NOMO-1 (cell line): ENCODE results near the gene SPATA25.
"Not testable (repeated sequence)": the region's sequence is repeated elsewhere in the genome, so short reads cannot be mapped to it uniquely, and the experiment has no call there.

Experiments
- DNase-seq, 2 experiments: peaks; one replicate each; lab custom pipeline; 2025; ENCODE audit not compliant: unreplicated experiment in 2 of 2; lab: John Stamatoyannopoulos, UW

SPATA25 gene

DNA sequence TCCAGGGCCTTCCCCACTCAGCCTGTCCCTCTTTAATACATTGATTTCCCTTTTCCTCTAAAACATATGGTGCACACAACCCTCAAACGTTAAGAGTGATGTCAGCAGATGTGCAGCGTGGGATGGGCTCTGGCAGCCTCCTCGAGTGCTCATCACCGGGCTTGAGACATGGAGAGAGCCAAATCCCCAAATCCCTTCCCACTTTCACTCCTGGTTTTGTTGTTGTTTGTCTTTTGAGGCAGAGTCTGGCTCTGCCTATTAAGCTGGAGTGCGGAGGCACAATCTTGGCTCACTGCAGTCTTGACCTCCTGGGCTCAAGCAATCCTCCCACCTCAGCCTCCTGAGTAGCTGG is 30.3 kb upstream of the SPATA25 start:
- no peak for DNase-seq

DNA sequence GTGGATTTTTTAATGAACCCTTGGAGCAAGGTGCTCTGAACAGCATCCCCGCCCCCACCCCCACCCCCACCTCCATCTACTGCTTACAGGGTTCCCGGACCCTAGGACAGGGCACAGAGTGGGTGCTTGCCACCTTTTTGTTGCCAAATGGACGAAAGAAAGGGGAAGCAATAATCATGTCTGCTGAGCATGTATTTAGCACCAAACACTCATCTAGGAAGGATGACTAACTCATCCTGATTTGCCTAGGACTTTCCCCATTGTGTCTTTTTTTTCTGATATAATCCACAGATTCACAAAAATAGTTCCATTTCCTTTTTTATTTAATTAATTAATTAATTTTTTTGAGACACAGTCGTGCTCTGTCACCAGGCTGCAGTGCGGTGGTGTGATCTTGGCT is 25.7 kb upstream of the SPATA25 start:
- DNase-seq, result peak; percentile 7 to 14

DNA sequence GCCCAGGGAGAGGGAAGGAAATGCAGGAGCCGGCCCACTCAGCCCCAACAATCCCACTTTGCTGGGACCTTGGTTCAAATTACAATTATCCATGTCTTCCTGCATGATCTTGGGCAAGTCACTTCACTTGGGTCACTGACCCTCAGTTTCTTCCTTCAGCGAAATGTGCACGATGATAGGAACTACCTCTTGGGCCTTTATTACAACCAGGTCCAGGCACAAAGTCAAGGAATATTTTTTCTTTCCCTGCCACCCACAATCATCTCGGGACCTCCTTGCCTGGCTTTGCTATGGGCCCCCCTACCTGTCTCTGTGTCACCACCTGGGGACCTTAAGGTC is 24.9 kb upstream of the SPATA25 start:
- DNase-seq, result no peak

DNA sequence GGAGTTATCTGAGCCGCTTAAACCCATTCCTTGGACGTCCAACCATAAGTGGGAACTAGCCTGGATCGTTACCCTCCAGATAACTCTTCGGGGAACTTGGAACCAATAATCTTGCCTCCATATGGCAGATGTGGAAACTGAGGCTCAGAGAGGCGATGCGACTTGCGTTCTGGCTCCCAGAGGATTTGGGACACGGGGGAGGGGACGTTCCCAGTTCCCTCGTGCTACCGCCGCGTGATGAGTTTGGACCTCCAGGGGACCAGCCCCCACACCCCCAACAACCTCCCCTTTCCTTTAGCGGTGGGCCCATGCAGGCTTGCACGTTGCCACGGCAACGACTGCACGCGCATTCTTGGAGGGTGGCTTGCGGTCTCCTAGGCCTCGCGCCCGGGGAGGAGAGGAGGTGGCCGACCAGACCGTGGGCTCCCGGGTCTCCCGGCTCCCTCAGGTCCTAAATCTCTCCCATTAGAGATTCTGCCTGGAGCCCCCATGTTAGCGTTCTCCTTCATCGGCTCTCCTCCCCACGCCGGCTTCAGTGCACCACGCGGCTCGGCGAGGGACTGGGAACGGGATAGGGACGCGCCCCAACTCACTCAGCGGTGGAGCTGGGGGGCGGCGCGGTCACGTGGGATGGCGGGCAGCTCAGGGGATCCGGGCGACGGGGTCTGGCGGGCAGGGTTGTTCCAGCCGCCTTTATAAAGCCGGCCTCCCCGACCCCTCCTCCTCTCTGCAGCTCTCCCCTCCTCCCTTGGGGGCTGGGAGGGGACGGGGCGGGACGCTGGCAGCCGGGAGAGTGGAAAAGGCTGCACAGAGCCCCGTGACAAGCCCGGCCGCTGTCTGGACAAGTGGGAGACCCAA is 24.3 kb upstream of the SPATA25 start, which contains the start of gene PLTP:
TSS of gene PLTP (minus strand) at position 670 of the 858 bp plus-strand sequence. CDS start 703 bp downstream, outside the sequence.
- DNase-seq, result no peak

DNA sequence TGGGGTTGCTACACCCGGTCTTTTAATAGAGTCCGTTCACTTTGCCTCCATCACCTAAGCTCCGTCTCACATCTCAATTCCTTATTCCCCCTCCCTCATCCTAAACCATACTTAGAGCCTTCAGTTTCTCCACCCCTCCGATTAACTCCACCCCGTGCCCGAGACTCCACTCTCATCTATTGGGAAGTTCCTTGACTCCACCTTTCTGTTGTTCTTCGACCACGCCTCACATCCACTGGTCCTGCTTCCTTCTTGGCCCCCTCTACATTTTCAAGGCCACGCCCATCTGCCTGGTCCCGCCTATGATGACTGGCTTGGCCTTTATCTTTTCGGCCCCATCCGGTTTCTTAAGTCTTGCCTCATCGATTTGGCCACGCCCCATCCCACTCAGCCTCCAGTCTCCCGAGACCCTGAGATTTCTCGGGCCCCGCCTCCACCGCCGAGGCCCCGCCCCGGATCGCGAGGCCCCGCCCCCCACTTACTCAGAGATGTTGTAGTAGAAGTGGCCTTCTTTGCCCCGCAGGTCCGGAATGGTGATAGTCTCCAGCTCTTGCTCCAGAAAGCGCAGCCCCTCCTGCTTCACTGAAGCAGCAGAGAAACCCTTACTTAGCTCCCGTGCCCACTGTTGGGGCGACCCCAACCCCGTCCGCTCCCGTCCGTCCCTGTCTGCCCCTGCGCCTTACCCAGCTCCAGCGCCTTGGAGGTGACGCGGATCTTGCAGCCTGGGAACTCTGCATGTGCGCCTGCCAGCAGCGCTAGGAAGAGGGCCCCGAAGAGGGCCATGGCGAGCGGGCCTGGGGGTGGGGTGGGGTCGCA is 23.5 kb upstream of the SPATA25 start:
- peak; percentile 99 for DNase-seq

DNA sequence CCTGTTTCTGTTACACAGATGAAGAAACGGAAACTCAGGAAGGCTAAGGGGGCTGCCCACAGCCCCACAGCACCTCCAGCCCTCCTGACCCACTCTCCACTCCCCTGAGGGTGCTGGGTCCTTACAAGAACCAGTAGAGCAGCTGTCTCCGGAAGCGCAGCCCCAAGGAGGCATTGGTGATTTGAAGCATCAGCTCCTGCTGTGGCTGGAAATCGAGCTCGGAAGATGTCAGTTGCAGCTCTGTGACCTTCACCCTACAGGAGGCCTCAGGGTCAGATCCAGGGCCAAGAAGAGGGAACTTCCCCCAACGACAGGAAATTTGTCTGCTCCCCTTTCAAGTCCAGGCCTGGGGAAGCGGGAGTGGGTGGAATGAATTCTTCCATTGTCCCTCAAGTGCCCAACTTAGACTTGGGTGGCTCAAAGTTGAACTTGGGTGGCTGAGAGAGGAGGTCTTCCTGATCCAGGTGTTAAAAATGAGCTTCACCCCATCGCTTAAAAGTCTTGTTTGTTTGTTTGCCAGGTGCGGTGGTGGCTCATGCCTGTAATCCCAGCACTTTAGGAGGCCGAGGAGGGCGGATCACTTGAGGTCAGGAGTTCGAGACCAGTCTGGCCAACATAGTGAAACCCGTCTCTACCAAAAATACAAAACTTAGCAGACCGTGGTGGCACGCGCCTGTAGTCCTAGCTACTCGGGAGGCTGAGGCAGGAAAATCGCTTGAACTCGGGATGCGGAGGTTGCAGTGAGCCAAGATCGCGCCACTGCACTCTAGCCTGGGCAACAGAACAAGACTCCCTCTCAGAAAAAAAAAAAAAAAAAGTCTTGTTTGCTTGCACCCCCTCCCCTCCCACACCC is 22.6 kb upstream of the SPATA25 start:
- peak; percentile 6 to 26 for DNase-seq

DNA sequence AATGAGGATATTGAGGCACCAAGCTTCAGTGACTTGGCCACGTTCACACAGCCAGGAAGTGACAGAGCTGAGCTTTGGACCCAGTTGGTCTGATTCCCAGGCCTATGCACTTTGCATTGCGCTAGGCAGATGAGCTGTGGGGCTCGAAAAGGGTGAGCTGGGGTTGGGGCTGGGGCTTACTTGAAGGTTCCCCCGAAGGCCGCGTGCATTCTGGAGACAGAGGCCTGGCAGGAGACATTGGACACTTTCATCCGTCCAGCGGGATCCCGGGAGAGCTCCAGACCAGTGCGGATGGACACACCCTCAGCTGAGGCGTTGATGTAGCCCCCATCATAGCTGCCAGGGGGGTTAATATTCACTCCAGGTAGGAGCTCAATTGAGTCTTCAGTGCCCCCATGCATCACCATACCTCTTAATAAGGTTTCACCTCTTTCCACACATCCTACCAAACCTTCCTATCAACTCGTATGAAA is 21.9 kb upstream of the SPATA25 start:
- no peak for DNase-seq

DNA sequence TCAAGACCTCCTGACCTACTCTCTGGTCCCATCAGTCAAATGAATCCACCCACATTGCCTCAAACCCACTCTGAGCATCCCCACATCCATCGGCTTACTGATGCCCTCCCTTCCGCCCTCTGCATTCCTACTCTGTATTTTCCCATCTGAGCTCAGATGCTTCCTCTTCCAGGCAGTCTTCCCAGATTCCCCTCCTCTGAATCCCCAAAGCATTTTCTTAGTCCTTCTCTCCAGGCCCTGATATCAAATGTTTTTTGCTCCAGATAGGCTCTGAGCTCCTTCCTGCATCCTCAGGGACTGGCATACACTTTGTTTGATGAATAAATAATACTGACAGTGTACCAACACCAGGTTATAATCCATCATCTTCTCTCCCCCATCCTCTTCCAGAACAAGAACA is 20.7 kb upstream of the SPATA25 start:
- DNase-seq, result no peak

DNA sequence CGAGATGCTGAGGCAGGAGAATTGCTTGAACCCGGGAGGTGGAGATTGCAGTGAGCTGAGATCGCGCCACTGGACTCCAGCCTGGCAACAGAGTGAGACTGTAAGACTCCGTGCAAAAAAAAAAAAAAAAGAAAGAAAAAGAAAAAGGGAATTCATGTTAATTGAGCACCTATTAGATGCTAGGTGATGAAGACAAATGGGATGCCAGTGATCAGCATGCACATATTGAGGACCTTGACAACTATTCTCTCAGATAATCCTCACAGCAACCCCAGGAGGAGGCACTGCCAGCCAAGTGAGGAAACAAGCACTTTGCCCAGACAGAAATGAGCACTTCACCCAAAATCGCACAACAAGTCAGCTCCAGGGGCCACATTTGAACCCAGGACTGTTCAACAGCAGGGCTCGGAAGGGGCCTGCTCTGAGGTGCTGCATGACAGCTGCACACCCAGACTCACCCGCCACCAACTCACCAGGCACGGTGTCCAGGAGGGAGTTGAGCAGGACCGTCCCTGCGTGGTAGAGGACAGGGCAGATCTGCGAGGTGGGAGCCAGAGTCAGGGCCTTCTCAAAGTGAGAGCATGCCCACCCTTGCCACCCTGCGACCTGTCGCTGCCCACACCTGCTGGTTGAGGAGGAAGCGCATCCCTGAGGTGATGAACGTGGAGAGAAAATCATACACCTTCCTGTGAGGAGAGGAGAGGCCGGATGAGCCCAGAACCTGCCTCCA is 20.0 kb upstream of the SPATA25 start:
- no peak for DNase-seq

DNA sequence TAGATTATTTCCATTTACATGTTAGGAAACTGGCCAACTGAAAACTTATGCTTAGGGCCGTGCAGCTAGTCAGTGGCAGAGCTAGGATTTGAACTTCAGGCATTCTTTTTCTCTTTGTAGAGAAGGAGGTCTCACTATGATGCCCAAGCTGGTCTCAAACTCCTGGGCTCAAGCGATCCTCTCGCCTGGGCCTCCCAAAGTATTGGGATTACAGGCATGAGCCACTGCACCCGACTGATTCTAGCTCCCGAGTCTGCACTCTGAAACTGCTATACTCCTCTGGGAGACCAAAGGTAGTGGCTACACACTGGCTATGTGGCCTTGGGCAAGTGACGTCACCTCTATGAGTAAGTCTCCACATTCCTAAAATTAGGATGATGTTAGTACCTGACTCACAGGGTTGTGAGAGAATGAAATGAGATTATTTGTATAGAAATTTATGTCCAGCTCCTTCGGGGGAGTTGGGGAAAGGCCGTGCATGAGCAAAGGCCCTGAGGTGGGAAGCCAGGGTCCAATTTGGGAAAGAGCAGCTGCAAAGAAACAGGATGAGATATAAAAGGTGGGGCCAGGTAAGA is 18.2 kb upstream of the SPATA25 start:
- DNase-seq, result no peak

DNA sequence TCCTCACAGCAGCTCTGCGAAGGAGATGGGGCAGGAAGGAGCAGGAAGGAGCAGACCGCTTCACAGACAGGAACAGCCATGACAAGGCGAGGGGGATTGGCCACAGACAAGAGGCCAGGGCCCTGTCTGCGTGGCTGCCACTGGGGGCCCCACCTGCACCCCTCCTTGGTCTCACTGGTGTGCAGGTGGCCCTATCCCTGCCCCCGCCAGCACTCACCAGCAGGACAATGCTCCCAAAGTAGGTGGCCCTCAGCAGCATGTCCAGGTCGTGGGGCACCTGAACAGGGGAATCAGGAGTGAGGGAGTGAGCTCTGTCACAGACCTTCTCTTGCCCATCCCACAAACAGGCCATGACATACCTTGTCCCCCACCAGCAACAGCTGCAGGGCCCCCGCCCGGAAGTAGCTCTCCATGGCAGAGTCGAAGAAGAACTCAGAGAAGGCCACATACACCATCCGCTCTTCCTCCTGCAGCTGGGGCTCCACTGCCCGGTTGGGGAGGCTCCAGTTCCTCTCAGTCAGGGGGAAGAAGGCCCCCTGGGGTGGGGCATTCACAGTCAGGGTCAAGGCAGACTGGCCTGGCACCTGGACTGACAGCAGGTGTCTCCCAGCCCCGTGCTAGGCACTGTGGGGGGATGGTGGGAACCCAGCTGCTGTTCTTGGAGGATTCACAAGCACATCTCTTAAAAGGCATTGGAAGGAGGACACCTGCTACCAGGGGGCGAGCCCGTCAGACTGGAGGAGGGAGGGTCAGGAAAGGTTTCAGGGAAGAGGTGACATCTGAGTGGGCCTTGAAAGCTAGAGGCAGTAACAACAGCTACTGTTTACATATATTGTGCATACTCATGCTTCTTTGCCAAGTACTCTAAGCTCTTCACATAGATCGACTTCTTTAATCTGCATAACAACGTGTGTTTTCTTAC is 17.4 kb upstream of the SPATA25 start:
- DNase-seq, result no peak

DNA sequence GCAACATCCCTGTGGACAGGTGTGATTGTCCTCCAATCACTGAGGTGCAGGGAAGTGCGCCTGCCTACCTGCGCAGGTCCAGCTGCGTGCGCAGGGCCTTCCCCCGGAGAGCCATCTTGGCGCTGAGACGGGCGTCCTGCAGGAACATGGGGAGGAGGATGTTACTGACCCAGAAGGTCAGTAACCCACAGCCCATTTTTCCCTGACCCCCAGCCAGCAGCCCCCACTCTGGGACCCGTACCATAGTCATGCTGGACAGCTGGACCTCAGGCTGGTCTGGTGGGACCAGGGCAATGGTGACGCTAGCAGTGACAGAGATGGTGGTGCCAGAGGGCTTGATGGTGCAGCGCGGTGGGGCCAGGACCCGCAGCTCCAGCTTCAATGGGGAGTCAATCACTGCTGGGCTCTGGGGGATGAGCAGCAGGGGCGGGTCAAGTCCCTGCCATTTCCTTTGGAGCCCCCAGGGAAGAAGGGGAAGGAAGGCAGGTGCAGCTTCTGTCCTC is 14.8 kb upstream of the SPATA25 start:
- DNase-seq, result no peak

DNA sequence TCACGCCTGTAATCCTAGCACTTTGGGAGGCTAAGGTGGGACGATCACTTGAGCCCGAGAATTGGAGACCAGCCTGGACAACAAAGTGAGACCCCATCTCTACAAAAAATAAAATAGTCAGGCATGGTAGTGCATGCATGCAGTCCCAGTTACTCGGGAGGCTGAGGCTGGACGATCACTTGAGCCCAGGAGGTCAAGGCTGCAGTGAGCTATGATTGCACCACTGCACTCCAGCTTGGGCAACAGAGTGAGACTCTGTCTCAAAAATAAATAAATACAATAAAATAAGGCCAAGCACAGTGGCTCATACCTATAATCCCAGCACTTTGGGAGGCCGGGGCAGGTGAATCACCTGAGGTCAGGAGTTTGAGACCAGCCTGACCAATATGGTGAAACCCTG is 13.9 kb upstream of the SPATA25 start:
- not testable (repeated sequence) for DNase-seq

DNA sequence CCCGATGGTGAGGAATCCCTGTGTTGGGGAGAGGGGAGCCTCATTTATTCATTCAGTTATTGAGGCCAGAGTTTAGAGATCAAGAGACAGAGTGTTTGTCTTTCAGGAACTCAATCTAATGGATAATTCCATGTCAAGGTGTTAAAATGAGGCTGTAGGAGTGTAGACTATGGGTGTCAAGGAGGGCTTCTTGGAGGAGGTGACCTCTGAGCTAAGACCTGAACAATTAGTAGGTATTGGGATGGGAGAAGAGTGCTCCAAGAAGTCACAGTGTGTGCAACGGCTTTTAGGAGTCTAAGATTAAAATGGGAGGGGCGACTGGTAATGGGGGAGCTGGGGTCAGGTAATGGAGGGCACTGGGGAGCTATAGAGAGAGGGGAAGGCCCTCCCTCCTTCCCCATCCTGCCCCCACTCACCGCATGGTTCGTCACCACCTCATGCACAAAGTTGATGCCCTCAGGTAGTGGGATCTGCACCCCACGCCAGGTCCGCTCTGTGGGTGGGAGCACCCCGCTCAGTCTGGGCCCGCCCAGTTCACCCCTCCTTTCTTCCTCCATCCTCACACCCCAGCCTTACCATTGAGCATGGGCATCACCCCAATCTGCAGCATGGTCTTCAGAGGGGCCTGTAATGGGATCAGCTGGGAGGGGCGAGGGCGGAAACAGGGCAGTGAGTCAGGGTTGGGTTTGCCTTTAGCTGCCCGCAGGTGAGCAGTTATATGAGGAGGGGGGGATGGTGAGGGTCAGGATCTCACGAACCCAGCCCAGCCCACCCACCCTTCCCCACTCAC is 11.8 kb upstream of the SPATA25 start:
- no peak for DNase-seq

DNA sequence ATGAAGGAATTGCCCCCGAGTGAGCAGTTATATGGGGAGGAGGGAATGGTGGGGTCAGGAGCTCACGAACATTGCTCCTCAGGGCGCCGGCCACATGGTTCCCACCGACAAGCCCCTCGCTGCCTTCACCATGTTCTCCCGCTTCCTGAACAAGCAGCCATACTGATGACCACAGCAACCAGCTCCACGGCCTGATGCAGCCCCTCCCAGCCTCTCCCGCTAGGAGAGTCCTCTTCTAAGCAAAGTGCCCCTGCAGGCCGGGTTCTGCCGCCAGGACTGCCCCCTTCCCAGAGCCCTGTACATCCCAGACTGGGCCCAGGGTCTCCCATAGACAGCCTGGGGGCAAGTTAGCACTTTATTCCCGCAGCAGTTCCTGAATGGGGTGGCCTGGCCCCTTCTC is 10.9 kb upstream of the SPATA25 start:
- DNase-seq, result no peak

DNA sequence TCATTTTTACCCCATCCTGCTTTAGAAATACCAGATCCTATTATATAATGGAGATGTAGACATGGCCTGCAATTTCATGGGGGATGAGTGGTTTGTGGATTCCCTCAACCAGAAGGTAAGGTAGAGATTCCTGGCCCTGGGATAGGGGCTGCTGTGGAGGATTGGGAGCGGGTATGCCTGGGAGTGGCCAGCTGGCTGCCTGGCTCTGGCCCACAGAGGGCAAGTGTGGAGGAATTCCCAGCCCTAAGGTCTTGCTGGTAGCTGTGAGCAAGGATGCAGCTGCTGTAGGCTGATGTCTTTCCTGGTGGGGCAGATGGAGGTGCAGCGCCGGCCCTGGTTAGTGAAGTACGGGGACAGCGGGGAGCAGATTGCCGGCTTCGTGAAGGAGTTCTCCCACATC is 10.3 kb upstream of the SPATA25 start:
- DNase-seq, result no peak

DNA sequence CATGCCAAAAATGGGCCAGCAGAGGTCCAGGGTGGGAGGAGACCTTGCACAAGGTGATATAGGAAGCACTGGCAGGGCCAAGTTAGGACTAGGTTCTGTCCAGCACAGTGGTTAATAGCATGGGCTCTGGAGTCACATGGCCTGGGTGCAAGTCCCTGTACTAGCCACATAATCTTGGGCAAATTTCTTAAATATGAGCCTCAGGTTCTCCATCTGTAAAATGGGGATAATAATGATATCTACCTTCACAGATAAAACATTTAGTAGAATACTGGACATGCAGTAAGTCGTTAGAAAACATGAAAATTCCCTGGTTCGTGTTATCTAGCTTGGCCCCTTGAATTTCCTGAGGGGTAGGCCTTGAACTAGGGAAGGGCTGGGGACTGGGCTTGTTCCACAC is 9.9 kb upstream of the SPATA25 start:
- DNase-seq, result no peak

DNA sequence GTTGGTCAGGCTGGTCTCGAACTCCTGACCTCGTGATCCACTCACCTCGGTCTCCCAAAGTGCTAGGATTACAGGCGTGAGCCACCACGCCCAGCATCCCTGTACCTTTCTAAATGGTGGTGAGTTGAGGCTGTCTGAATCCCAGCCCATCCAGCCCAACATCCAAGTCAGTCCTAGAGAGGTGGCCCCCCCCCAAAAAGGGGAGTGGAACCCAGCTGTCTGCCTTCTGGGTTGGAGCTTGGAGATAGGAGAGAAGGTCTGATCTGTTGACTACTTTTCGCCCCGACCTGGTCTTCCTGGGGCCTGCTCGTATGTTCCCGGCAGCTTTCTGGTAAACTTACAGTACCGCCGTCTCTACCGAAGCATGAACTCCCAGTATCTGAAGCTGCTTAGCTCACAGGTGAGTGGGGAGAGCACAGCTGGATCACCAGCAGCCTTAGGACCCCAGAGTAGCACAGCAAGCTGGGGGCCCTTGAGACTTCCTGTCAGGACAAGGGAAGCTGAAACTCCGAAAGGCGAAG is 9.3 kb upstream of the SPATA25 start:
- no peak for DNase-seq
